PFSK-1 (cell line): Measurements from ENCODE around the gene SOS2.
A peak's percentile ranks its signal among the peaks of the same experiment; 100 is the strongest.

Experiments
- FOXP2 ChIP-seq: optimal IDR thresholded peaks from 2 replicates; pipeline ENCODE3; 2011; ENCODE audit warnings: borderline replicate concordance, control low read depth, inconsistent platforms; ENCODE audit not compliant: insufficient read depth; ENCODE audit errors: extremely low read length, extremely low read depth
- POLR2AphosphoS5 ChIP-seq: IDR thresholded peaks from 2 replicates; pipeline ENCODE4 v1.6.1; 2012; ENCODE audit warnings: low read depth, mild to moderate bottlenecking, control low read depth, low read length, moderate library complexity
- SIN3A ChIP-seq: IDR thresholded peaks from 2 replicates; pipeline ENCODE4 v1.6.1; 2012; ENCODE audit warnings: mild to moderate bottlenecking, low read length, moderate library complexity, borderline replicate concordance; ENCODE audit not compliant: insufficient read depth
- TAF1 ChIP-seq: IDR thresholded peaks from 2 replicates; pipeline ENCODE4 v1.6.1; 2012; ENCODE audit warnings: low read length, control low read depth, borderline replicate concordance; ENCODE audit not compliant: insufficient read depth
- TF ChIP-seq, protein P1 (sequence below), 2 experiments: IDR thresholded peaks; 2 replicates each; pipeline versions ENCODE4 v1.6.1 to v1.8.0; 2011 to 2012; ENCODE audit warnings: low read depth in 2 of 2, low read length in 2 of 2, control low read depth in 1 of 2, inconsistent platforms in 1 of 2, mild to moderate bottlenecking in 1 of 2, moderate library complexity in 1 of 2; ENCODE audit not compliant: insufficient read depth in 1 of 2

The SOS2 gene

DNA sequence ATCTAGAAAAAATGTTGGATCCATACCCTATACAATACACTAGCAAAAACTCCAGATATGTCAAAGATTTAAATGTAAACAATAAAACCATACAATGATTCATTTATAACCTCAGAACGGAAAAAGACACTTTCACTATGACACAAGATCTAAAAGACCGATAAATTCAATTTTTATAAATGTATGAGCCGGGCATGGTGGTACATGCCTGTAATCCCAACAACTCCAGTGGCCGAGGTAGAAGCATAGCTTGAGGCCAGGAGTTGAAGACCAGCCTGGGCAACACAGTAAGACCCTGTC lies 2.5 kb upstream of the SOS2 start:
- no peak for TF ChIP-seq POLR2AphosphoS5
- TF ChIP-seq SIN3A: no peak
- no peak for TF ChIP-seq FOXP2
- TF ChIP-seq TAF1: no peak
- TF ChIP-seq, protein P1, sequence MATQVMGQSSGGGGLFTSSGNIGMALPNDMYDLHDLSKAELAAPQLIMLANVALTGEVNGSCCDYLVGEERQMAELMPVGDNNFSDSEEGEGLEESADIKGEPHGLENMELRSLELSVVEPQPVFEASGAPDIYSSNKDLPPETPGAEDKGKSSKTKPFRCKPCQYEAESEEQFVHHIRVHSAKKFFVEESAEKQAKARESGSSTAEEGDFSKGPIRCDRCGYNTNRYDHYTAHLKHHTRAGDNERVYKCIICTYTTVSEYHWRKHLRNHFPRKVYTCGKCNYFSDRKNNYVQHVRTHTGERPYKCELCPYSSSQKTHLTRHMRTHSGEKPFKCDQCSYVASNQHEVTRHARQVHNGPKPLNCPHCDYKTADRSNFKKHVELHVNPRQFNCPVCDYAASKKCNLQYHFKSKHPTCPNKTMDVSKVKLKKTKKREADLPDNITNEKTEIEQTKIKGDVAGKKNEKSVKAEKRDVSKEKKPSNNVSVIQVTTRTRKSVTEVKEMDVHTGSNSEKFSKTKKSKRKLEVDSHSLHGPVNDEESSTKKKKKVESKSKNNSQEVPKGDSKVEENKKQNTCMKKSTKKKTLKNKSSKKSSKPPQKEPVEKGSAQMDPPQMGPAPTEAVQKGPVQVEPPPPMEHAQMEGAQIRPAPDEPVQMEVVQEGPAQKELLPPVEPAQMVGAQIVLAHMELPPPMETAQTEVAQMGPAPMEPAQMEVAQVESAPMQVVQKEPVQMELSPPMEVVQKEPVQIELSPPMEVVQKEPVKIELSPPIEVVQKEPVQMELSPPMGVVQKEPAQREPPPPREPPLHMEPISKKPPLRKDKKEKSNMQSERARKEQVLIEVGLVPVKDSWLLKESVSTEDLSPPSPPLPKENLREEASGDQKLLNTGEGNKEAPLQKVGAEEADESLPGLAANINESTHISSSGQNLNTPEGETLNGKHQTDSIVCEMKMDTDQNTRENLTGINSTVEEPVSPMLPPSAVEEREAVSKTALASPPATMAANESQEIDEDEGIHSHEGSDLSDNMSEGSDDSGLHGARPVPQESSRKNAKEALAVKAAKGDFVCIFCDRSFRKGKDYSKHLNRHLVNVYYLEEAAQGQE (IDR thresholded peaks at IDR 0.05; ENCODE audit: insufficient read depth in 1 of 2, low read depth in 2 of 2, low read length in 2 of 2): no peak

DNA sequence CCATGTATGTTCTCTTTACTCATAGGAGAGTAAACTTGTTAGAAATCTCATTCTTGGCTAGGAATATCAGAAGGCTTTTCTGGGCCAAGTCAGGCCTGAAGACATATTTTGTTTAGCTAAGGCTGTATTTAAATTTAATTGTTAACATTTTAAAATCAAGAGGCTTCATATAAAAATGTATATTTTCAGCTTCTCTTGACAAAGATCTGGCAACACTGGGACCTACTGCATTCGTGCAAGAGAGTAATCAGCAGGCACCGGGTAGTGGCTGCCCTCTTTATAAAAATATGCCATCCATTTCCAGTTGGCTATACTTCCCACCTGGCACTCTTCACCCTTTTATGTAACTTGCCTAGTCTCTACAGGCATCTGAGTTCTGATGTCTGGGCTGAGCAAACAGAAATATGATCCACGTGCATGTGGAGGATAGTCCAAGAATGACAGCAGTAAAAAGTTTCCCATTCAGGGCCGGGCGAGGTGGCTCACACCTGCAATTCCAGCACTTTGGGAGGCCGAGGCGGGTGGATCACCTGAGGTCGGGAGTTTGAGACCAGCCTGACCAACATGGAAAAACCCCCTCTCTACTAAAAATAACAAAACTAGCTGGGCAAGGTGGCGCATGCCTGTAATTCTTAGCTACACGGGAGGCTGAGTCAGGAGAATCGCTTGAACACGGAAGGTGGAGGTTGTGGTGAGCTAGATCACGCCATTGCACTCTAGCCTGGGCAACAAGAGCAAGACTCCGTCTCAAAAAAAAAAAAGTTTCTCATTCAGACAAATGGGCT lies 2.0 kb upstream of the SOS2 start:
- TF ChIP-seq TAF1 (no peak), POLR2AphosphoS5 (no peak), FOXP2 (no peak), SIN3A (no peak)
- TF ChIP-seq, protein P1 (IDR thresholded peaks at IDR 0.05; ENCODE audit: insufficient read depth in 1 of 2, low read depth in 2 of 2, low read length in 2 of 2): no peak

DNA sequence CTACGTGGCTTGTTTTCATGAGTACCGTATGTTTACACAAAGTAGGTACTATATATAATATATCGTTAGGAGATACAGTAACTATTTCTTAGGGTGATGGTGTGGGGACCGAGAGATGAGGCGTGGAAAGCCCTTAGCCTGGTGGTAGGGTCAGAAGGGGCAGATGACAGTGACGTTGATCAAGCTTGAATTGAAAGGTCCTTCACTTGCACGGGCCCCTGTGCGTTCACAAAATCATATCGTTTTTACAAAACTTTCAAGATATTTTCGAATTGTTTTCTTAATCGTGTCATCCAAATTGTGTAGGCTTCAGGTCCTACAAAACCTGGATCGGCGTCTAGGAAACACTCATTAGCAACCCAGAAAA lies 881 bp upstream of the SOS2 start:
- TF ChIP-seq FOXP2 (no peak), TAF1 (no peak), SIN3A (no peak), POLR2AphosphoS5 (no peak)
- TF ChIP-seq, protein P1 (IDR thresholded peaks at IDR 0.05; ENCODE audit: insufficient read depth in 1 of 2, low read depth in 2 of 2, low read length in 2 of 2): no peak

DNA sequence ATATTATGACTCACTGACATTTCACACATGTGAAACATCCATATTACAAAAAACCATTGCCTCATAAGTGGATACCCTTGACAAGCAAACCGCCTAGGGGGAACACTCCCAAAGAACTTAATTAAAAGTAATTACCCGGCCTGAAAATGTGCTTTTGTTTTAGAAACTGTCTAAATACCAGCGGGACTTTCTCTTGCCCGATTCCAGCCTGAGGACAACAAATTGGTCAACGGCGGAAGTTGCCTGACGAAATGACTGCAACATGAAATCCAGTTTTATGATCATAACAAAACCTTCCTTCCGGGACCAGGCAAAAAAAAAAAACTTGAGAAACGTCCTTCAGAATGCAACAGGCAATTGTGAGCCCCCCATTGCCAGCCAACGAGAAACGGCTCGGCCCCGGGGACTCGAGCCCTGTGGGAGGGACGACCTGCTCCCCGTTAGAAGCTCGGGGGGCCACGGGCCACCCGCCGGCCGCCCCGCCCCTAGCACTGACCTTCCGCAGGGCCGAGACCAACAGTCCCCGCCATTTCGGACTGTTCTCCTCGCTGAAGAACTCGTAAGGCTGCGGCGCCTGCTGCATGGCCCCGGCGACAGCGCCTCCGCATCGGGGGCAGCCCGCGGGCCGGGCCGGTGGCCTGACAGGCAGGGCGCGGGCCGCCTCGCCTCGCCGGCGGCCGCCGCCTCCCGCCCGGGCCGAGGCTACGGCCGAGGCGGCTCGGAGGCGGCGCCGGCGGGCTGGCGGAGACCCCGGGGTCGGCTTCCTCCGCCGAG lies 490 bp downstream of the SOS2 start:
- TF ChIP-seq, protein P1 (IDR thresholded peaks at IDR 0.05; ENCODE audit: insufficient read depth in 1 of 2, low read depth in 2 of 2, low read length in 2 of 2): no peak
- TF ChIP-seq SIN3A (peak; percentile 66; the same call in 1 of the 2 replicates), TAF1 (no peak), POLR2AphosphoS5 (0 out of 2 replicates have a peak, but pooled peaks have one; percentile 26)
